Keratinocyte (primary cell): ENCODE results near the gene C2CD2L.

ENCODE experiments used
- CTCF ChIP-seq, 3 experiments: IDR thresholded peaks in 1 of 3; conservative IDR thresholded peaks in 1 of 3; optimal IDR thresholded peaks in 1 of 3; 2 replicates in 2 of 3; 3 replicates in 1 of 3; pipeline versions ENCODE3 to v1.5.1; 2011; ENCODE audit warnings: low read length in 3 of 3, mild to moderate bottlenecking in 3 of 3, moderate library complexity in 2 of 3, control low read depth in 1 of 3, inconsistent platforms in 1 of 3; ENCODE audit not compliant: insufficient read depth in 2 of 3; ENCODE audit errors: extremely low read depth in 1 of 3
- EZH2 ChIP-seq: IDR thresholded peaks from one replicate; pipeline ENCODE4 v1.6.1; 2012; ENCODE audit warnings: inconsistent platforms, mild to moderate bottlenecking, low read length, moderate library complexity

GRCh38 chr11:119112314-119113020, 5.3 kb downstream of the C2CD2L start:
- TF ChIP-seq EZH2 (no peak), CTCF (optimal IDR thresholded peaks at IDR 0.05 in 1 of 3, IDR thresholded peaks at IDR 0.05 in 1 of 3, conservative IDR thresholded peaks at IDR 0.05 in 1 of 3; ENCODE audit: extremely low read depth in 1 of 3, insufficient read depth in 2 of 3, low read length in 3 of 3) (no peak)
